Measurements from ENCODE around the gene JKAMP. TPM values are rescaled to one million over a fixed set of nuclear protein-coding genes. Genes with fewer than 3 reads are reported as not detected.

Gene JKAMP, protein sequence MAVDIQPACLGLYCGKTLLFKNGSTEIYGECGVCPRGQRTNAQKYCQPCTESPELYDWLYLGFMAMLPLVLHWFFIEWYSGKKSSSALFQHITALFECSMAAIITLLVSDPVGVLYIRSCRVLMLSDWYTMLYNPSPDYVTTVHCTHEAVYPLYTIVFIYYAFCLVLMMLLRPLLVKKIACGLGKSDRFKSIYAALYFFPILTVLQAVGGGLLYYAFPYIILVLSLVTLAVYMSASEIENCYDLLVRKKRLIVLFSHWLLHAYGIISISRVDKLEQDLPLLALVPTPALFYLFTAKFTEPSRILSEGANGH
- total RNA-seq: 18.1 and 28.8 TPM in 2 replicates

DNA sequence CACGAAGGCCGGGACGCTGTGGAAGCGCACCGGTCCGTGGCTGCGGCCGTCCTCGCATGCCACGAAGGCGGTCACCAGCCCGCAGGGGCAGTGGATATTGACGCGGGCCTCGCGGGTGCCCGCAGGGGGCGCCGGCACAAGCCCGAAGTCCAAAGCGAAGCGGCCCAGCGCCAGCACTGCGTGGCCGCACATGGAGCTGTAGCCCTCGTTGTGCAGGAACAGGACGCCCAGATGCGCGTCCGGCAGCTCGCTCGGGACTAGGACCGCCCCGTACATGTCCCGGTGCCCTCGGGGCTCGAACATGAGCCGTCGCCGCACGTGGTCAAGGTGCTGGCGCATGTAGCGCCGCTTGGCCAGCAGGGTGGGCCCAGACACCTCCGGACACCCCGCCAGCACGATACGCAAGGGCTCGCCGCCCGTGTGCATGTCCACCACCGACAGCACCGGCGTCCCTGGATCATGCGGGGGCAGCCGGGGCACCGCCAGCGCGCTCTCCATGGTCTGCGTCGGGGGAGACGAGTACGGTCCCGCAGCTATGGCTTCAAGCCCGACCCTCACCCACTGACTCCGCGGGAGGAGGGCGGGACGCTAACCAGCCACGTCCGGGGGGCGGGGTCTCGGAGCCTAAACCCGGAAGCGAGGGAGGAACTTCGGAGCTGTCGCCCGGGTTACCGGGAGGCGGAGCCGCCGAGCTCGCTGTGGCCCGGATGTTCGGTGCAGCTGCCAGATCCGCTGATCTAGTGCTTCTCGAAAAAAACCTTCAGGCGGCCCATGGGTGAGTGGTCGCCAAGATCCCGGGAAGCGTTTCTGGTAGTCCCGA lies at the start of gene JKAMP, which contains the start of gene L3HYPDH:
Gene JKAMP, plus strand, starts transcription at position 699 of the 820 bp plus-strand sequence. Its CDS starts 73 bp downstream, at position 772.
Gene L3HYPDH, minus strand, starts transcription at position 590 of the 820 bp plus-strand sequence. Its CDS starts 92 bp downstream, at position 498.
- peak; percentile 92 for ATAC-seq (ENCODE audit: low read depth)
- POLR2A ChIA-PET: interaction anchor here (0.7 to 1.7 kb wide), 12 partner anchors 8 to 1088 kb away, joined by 3 to 13 read pairs (median 4); partner anchors contain the start of genes DAAM1, DHRS7, GPR135 and PPM1A
- TF ChIP-seq, protein P1, sequence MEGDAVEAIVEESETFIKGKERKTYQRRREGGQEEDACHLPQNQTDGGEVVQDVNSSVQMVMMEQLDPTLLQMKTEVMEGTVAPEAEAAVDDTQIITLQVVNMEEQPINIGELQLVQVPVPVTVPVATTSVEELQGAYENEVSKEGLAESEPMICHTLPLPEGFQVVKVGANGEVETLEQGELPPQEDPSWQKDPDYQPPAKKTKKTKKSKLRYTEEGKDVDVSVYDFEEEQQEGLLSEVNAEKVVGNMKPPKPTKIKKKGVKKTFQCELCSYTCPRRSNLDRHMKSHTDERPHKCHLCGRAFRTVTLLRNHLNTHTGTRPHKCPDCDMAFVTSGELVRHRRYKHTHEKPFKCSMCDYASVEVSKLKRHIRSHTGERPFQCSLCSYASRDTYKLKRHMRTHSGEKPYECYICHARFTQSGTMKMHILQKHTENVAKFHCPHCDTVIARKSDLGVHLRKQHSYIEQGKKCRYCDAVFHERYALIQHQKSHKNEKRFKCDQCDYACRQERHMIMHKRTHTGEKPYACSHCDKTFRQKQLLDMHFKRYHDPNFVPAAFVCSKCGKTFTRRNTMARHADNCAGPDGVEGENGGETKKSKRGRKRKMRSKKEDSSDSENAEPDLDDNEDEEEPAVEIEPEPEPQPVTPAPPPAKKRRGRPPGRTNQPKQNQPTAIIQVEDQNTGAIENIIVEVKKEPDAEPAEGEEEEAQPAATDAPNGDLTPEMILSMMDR (IDR thresholded peaks at IDR 0.05): no peak
- CTCF ChIA-PET: interaction anchor here (0.7 to 2.3 kb wide), 9 partner anchors 10 to 700 kb away, joined by 3 to 9 read pairs (median 5); partner anchors contain the start of genes CCDC175, DAAM1 and GPR135
- peaks cover 15% of the 10 kb centered on the region for H3K36me3 Mint-ChIP-seq (ENCODE audit: low read depth)
- H3K9me3 Mint-ChIP-seq: no peaks in the 10 kb centered on the region
- H3K4me1 Mint-ChIP-seq: peaks cover 52% of the 10 kb centered on the region
- H3K27ac Mint-ChIP-seq: peak within 1 kb of the TSS; percentile 96
- intact Hi-C loops (cut with micrococcal nuclease): loop anchor here (1.0 to 10.0 kb wide), 14 partner anchors 19 to 1285 kb away; partner anchors contain the start of genes CCDC175, DAAM1, DACT1 and DHRS7
- no peaks in the 10 kb centered on the region for H3K27me3 Mint-ChIP-seq
- peak within 1 kb of the TSS; percentile 98 for H3K4me3 Mint-ChIP-seq
- DNase-seq: peak; percentile 96

DNA sequence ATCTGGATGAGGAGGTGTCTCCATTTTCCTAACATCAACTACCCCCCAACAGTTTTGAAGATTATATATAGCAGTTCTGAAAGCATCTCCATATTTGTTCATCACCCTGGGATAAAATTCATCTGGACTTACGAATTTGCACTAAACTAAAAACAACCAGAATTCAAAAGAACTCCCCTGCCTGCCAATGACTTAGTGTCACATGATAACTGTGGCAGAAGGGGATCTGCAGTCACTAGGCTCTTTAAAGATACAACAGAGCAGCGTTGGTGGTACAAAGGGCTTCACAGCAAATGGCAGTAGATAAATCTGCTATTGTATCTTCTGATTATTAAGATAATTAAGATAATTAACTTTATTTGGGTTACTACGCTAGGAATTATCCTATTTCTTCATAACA lies 49.2 kb upstream of the JKAMP start:
- no peaks in the 10 kb centered on the region for H3K27me3 Mint-ChIP-seq
- ATAC-seq (ENCODE audit: low read depth) (no peak), DNase-seq (no peak)
- H3K36me3 Mint-ChIP-seq (ENCODE audit: low read depth): no peaks in the 10 kb centered on the region
- ChIA-PET CTCF (no interaction called here), POLR2A (no interaction called here)
- TF ChIP-seq, protein P1 (IDR thresholded peaks at IDR 0.05): no peak
- H3K27ac Mint-ChIP-seq: no peak overlapping the region
- intact Hi-C loops (cut with micrococcal nuclease): no loop called here
- H3K4me3 Mint-ChIP-seq: no peak overlapping the region
- no peaks in the 10 kb centered on the region for H3K4me1 Mint-ChIP-seq
- no peaks in the 10 kb centered on the region for H3K9me3 Mint-ChIP-seq

DNA sequence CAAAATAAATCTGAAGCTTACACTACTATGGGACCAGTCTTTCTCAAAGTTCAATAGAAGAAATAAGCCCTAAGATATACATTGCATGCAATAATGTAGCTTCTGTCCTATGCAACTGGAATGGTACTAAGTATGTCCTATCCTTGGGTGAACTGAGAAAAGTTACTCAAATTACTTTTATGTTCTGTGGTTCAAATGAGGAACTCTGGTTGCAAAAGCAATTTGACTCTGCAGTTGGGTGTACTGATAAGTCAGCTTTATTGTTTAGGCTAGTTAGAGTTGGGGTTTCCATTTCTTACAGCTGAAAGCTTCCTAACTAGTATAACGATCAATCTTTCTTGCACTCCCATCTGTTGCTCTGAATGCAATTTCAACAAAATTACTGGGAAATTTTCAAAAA lies 48.3 kb upstream of the JKAMP start:
- Mint-ChIP-seq H3K27me3 (no peaks in the 10 kb centered on the region), H3K4me1 (no peaks in the 10 kb centered on the region), H3K4me3 (no peak overlapping the region), H3K9me3 (no peaks in the 10 kb centered on the region), H3K36me3 (ENCODE audit: low read depth) (no peaks in the 10 kb centered on the region), H3K27ac (no peak overlapping the region)
- ChIA-PET POLR2A (no interaction called here), CTCF (interaction anchor here (1.2 kb wide), 1 partner anchor 8 kb away, joined by 5 read pairs; no protein-coding TSS in a partner anchor)
- TF ChIP-seq, protein P1 (IDR thresholded peaks at IDR 0.05): no peak
- no peak for DNase-seq
- intact Hi-C loops (cut with micrococcal nuclease): no loop called here
- ATAC-seq (ENCODE audit: low read depth): no peak

DNA sequence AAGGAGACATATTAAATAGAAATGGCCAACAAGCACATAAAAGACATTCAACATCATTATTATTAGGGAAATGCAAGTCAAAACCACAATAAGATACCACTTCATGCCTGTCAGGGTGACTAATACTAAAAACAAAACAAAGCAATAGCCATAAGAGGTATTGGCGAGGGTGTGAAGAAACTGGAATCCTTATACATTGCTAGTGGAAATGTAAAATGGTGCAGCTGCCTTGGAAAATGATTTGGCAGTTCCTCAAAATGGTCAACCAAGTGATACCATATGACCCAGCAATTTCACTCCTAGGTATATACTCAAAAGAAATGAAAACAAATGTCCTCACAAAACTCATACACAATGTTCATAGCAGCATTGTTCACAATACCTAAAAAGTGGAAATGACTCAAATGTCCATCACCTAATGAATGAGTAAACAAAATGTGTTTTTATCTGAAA lies 46.1 kb upstream of the JKAMP start:
- POLR2A ChIA-PET: no interaction called here
- Mint-ChIP-seq H3K36me3 (ENCODE audit: low read depth) (no peaks in the 10 kb centered on the region), H3K4me3 (no peak overlapping the region), H3K9me3 (no peaks in the 10 kb centered on the region), H3K27ac (no peak overlapping the region), H3K4me1 (no peaks in the 10 kb centered on the region), H3K27me3 (no peaks in the 10 kb centered on the region)
- no peak for DNase-seq
- TF ChIP-seq, protein P1 (IDR thresholded peaks at IDR 0.05): no peak
- intact Hi-C loops (cut with micrococcal nuclease): no loop called here
- CTCF ChIA-PET: interaction anchor here (1.1 kb wide), 1 partner anchor 310 kb away, joined by 3 read pairs; no protein-coding TSS in a partner anchor
- no peak for ATAC-seq (ENCODE audit: low read depth)
